LoVo (cell line): ENCODE data around the gene ZFHX3.

Experiments used
- DNase-seq: peaks from one replicate; pipeline ENCODE4 v3.0.0-alpha.2; 2016; ENCODE audit warnings: low spot score

The ZFHX3 gene

DNA sequence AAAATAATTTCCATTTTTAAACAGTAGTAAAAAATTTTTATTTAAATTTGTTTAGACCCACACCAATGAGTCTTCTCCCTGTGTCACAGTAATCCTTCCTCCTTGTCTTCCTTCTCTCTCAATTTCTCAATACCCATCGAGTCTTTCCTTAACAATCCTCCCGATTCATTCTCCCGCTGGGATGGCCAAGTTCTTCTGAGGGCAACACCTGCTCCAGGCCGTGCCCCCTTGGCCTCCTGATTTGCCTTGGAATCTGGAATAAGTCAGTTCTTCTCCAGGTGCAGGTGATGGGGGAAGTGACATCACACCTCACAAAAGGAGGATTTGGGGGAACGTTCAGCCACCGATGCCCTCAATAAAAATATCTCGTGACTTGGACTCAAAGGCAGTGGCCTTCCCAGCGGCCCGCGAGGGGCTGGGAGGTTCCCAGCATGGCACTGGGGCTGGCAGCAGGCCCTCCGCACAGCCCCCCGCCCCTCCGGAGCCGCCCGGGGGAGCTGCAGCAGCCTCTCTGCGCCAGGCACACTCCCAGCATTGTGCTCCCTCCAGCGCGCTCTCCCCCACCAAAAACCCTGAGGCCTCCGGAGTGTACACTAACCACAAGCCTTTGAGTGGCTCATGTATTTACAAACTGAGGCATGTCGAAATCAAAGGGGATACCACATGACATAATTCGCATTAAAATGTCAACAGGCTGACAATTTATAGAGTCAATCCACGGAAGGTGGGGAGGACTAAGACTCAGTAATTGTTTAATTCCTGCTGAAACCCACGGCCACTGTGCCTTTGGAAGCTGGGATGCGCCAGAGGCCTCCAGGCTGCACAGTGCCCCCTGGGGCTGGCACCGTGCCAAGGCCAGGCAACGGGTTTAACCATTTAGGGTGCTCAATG lies 120.5 kb downstream of the ZFHX3 start:
- DNase-seq: no peak

GRCh38 chr16:72926177-72927070 lies 121.5 kb downstream of the ZFHX3 start:
- no peak for DNase-seq

DNA sequence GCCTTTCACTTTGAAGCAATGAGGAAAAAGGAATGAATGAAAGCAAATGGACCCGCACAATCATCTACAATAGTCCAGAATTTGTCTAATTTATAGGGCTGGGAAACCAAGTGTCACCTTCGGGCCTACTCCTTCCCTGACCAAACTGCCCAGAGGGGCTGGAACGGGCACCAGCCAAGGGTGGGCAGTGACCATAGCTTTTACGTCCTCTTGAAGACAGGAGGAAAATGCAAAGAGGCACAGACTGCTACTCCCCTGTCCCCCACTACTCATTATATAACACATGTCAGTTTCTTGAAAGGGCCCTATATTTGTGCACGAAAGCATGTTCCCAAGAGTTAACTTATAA lies 122.3 kb downstream of the ZFHX3 start:
- DNase-seq: no peak

GRCh38 chr16:72924927-72925630 lies 122.8 kb downstream of the ZFHX3 start:
- no peak for DNase-seq

GRCh38 chr16:72924537-72924926 lies 123.4 kb downstream of the ZFHX3 start:
- DNase-seq: no peak

DNA sequence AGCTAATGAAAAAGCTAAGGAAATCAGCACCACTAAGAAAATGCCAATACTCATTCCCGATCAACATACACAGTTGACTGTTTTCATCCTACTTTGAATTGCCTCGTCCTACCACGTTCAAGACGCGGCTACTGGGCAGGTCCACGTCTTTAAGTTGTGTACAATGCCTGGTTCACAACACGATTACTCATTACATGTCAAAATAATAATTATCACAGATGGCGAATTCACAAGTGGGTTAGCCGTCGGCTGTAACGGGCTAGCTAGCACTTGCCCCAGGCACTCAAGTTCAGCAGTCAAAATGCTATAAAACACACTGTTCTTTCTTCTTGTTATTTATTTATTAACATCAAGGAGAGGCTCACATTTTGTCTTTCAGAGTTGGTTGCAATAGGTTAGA lies 124.2 kb downstream of the ZFHX3 start:
- no peak for DNase-seq

DNA sequence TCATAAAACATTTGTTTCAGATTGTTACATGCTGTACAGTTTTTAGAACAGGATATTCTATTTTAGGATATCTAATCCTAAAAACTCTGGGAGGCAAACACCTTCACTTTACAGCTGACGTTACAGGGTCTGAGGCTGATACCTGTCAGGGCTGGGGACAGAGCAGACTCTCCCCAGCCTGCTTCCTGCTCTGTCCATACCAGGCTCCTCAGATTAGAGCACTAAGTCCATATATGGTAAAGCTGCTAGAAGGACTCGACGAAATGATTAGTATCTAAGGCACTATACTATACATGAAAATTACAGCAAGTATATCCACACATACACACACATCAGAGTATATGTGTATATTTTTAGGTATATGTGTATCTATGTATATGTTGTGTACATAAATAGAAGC lies 125.2 kb downstream of the ZFHX3 start:
- DNase-seq: no peak

DNA sequence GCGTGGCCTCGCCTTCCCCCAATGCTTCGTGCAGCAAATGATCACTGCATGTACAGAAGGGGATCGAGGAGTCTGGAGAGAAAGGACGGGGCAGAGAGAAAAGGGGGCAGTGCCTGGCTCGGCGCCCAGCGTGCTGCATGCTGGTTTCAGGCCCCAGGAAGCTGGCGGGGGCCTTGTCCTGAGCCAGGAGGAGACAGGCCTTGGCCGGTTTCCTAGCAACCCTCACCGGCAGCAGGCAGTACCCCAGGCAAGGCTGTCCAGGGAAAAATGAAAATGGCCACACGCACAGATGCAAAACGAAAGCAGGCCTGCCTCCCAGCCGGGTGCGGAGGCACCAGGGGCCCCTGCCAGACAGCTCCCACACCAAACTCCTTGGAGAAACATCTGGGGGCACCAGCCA lies 126.3 kb downstream of the ZFHX3 start:
- DNase-seq: no peak

GRCh38 chr16:72921106-72921505 lies 126.8 kb downstream of the ZFHX3 start:
- no peak for DNase-seq

DNA sequence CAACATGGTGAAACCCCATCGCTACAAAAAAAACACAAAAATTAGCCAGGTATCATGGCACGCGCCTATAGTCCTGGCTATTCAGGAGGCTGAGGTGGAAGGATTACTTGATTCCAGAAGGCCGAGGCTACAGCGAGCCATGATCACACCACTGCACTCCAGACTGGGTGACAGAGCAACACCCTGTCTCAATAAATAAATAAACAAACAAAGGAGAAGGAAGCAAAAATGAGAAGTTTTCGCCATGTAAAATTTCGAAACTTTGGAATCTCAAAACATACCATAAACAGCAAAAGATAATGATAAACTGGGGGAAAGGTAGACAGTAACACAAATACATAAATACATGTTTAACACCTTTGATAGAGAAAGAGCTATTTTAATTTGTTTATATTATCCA lies 130.9 kb downstream of the ZFHX3 start:
- no peak for DNase-seq

- no peak for DNase-seq
These were observed 132.6 kb downstream of the ZFHX3 start for GRCh38 chr16:72915331-72915730.

DNA sequence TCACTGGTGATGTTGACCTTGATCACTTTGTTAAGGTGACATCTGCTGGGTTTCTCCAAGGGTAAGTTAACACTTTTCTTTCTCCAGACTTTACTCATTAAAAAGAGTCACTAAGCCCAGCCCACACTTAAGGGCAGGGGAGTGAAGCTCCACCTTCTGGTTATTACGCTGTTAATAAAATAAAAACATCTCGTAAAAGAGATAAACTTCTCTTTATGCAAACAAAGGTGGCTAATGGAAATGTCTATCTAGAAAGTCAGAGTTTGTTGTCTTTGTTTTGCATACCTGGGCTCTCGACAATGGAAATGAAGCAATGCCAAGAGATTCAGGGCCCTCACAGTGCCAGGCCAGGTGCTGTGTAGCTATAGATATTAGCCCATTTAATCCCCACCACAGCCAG lies 134.4 kb downstream of the ZFHX3 start:
- peak; percentile 8 for DNase-seq

GRCh38 chr16:72911971-72912370 lies 136.0 kb downstream of the ZFHX3 start:
- DNase-seq: no peak

DNA sequence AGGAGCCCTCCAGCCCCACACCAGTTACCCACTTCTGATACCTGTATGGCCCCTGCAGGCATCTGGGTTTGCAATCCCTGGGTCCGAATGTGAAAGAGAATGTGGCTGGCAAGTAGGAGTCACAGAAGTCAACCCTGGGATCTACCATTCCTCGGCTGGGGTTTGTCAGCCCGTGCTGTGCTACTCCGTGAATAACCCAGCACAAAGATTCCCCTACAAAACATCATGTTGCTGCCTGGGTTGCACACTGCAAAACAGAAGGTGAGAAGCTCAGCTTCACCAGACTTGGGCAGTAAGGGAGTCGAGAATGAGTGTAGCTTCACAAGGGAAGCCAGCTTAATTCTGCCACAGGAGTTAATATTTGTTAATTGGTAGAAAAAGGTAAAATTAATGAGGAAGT lies 137.1 kb downstream of the ZFHX3 start:
- DNase-seq: no peak

DNA sequence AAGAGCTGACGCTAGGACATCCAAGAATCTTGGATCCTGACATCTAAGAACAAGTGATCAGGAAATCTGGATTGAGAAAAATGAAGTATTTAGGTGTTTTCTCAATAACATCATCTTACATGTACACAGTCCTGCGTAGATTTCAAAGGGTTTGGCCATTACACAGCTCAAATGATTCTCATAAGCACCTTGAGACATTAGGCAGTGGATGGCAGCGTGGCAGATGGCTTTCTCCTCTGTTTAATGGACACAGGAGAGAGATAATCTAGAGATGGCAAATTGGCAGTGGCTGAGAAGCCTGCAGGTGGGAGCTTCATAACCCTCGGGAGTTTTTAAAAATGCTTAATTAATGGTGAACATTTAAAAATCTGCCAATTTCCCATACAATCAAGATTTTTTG lies 137.5 kb downstream of the ZFHX3 start:
- no peak for DNase-seq

GRCh38 chr16:72909196-72909595 lies 138.7 kb downstream of the ZFHX3 start:
- DNase-seq: no peak

DNA sequence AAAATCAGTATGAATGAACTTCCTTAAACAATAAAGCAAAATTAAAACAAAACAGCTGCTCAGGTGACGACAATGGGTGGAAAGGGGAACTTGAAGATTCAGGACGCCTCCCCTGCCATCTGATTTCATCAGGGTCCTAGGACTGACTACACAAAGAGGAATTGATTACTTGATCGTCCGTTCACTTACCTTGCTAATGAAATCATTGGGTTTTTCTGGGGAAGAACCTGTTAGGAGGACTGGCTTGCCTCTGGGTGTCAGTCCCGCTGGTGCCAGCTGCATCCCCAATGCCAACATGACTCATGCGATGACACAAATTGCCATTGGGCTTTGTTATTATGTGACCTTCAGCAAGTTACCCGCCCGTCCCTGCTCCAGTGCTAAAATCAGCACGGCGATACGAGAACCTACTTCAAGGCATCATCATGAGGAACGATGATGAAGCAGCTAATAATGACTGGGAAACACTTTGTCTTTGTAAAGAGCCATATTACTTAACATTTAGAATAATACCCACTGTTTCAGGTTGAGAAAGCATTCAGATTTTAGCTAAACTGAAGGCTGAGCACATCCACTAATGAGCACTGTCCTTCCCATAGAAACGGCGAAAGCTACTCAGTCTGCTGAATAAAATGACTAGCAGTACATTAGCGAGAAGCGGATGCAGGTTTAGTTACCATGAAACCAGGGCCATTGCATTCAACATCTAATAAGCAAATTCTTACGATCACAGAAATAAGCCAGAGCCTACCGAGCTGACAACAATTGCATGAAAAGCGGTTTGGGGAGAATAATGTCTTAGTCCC lies 139.4 kb downstream of the ZFHX3 start:
- DNase-seq: no peak

GRCh38 chr16:72905581-72905980 lies 142.3 kb downstream of the ZFHX3 start:
- no peak for DNase-seq

- no peak for DNase-seq
These were observed 144.8 kb downstream of the ZFHX3 start for GRCh38 chr16:72903176-72903575.

GRCh38 chr16:72902206-72902605 lies 145.7 kb downstream of the ZFHX3 start:
- no peak for DNase-seq

GRCh38 chr16:72901000-72901627 lies 146.8 kb downstream of the ZFHX3 start:
- DNase-seq: no peak
